Superior temporal gyrus (tissue), 1 donor: ENCODE results near the gene KRT36.

Experiments
- DNase-seq: peaks from one replicate; pipeline ENCODE4 v3.0.0-alpha.2; 2016; ENCODE audit errors: extremely low spot score

KRT36 gene

DNA sequence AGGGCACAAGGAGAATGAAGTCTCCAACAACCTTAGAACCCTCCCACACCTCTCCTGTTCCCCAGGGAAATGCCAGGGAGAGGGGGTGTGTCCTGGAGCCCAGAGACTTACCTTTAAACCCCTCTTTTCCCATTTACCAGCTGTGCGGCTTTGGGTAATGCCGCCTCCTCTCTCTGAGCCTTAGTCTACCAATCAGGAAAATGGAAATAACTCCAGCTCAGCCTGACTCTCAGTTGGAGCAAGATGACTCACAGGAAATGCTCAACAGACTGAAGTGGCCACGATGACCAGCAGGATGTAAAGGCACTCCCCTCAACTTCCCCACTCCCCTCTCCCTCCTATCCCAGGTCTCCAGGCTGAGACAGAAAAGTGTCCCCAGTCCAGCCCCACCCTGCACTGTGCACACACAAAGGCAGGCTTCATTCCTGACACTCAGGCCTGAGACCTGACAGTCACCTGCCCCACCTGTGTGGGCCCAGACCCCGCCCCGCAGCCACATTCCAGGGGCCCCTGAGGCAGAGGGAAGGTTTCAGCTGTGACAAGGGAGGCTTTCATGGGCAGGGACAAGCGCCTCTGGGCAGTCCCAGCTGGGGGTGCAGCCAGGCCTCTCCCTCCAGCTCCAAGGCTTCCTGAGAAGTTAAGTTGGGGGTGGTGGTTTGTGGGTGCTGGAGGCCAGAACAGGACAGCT is 32.0 kb upstream of the KRT36 start:
- no peak for DNase-seq

DNA sequence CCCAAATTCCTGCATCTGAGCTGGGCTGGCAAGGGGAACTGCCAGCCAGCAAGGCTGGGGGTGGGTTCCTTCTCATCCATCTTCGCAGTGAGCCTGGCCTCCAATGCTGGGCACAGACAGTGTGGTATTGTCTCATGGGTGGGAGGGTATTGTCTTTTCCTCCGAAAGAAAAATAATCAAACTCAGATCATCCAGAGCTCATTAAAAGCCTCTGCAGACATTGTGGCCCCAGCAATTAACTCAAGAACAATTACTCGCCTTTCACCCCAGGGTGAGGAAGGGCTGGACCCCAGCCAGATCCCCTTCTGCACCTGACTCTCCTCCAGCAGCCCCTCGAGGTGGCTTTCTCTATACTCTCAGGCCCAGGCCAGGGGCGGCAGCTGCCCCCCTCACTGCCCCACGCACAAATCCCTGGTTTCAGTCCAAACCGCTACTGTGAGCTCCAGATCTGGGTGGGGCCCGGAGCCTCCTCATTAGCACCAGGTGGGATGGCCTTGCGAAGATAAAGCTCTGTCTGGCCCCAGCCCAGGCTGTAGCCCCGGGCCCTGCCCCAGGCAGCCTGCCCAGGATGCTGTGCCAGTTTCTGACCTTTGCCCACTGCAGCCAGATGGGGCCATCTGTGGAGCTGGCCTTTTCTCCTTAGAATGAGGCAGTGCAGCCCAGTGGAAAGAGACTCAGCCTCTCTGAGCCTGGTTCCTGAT is 31.3 kb upstream of the KRT36 start:
- no peak for DNase-seq

DNA sequence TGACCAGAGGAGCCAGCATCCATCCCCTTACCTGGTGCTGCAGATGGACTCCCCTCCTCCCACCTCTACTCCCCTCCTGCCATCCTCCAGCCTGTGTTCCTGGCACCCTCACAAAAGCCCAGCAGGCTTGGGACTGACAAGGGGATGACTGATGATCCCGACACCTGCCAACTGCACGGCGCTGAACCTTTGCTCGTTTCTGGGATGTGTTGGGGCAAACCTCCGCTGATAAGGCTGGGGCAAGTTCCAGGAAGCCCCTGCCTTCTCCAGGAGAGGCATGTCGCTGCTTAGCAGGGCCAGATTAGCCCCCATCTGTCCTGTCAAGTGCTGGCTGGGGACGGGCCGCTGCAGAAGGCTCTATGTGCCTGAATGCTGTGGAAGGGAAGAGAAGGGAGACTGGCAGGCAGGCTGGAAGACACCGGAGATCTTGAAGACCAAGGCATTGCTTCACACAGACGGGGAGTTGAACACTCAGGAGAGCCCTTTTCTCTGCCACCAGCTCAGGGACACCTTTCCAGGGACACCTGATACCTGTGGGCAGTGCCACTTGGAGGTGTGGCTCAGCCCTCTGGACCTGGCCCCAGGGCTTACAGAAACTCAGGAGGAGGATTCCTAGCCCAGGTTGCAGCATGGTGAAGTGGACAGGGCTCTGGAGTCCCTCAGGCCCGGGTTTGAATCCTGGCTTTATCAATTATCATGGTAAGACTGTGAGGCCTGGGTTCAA is 30.0 kb upstream of the KRT36 start:
- no peak for DNase-seq

DNA sequence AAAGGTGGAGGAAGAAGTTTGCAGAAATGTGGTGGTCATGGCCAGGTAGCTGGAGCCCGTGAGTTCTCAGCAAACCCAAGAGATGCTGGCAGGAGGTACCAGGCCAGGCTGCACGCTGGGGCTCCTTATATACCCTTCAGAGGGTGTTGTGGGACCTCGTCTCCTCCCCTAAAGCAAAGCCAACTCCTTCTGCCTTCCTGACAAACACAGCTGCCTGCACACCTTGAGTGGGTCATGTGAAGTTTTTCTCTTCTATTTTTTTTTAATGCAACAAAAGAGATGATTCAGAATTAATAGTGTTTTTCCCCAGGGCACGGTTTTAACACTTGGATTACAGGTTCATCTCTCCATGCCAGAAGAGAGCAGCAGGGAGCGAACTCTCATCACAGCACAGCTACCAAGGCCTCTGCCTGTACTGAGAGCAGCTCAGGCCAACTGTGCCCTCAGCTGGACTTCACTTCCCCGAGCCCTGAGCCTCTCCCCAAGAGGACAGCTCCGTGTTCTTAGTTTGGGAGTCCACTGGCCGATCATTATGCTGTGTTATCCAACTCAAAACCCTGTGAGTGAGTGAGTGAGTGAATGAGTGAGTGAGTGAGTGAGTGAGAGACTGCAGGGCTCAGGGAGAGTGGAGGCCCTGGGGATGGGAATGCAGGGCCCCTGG is 29.2 kb upstream of the KRT36 start, which contains the start of gene KRT15:
Gene KRT15 (minus strand): TSS at position 102 of the 661 bp plus-strand sequence. CDS start 63 bp downstream, at position 39.
- DNase-seq: no peak

DNA sequence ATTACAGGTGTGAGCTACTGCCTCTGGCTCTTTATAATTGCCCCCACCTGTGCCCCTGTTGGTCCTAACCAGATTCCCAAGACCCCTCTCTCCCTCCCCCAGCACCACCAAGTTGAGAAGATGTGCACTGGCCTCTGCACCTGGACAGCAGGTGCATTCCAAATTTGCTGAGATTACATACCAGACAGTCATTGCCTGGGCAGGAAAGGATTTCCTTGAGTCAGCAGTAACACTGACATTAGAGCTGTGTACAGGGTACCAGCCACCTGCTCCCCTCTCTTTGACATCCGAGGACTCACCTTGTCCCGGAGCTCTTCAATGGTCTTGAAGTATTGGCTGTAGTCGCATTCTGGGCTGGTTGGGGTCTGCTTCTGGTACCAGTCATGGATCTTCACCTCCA is 28.3 kb upstream of the KRT36 start:
- no peak for DNase-seq

DNA sequence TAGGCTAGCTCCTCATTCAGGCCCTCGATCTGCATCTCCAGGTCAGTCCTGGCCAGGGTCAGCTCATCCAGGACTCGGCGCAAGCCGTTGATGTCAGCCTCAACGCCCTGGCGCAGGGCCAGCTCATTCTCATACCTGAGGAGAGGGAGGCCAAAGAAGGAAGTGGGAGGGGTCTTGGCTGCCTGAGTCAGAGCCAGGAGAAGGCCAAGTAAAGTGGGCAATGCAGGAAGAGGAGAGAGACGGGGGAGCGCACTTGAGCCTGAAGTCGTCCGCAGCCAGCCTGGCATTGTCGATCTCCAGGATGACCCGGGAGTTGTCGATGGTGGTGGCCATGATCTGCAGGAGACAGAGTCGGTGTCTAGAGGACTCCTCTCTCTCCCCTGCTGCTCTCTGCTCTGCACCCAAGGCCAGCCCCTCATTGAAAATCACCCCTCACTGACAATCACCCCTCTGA is 27.1 kb upstream of the KRT36 start:
- DNase-seq: no peak

DNA sequence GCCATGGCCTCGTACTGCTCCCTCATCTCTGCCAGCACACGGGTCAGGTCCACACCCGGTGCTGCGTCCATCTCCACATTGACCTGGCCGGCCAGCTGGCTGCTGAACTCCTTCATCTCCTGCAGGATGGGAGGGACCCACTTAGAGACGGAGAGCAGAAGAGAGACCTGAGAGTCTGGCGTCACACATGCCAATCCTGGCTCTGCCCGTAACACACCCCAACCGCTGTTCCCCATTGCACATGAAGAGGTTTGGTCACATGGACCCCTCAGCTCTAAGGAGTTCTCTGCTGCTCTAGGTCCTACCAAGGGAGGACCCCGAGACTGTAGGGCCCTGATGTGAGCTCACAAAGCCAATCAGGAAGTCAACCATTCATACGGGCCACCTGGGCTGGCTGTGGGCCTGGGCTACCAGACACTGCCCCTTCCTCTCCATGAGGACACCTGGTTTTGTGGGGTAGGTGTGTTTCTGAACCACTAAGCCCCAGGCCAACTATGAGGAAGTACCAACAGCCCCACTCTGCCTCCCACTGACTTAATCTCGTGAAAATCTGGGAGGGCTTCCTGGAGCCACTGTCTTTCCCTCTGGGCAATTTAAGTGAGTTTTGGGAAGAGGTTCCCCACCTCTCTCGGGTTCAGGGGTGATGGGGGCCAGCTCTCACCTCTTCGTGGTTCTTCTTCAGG is 26.6 kb upstream of the KRT36 start:
- DNase-seq: no peak

DNA sequence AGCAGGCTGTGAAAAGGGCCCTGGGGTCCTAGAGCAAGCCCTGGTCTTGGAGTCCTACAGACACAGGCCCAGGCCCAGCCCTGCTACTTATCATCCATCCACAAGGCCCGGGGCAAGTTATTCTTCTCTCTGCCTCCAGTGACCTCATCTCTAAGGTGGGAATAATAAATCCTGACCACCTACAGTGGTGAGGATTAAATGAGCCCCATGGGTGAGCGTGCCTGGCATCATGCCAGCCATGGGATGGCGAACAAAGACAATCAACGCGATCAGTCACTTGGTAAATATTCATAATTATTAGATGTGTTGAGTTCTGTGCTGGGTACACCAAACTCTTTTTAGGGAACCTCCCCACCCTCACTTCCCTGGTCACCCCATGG is 23.4 kb upstream of the KRT36 start:
- DNase-seq: no peak

DNA sequence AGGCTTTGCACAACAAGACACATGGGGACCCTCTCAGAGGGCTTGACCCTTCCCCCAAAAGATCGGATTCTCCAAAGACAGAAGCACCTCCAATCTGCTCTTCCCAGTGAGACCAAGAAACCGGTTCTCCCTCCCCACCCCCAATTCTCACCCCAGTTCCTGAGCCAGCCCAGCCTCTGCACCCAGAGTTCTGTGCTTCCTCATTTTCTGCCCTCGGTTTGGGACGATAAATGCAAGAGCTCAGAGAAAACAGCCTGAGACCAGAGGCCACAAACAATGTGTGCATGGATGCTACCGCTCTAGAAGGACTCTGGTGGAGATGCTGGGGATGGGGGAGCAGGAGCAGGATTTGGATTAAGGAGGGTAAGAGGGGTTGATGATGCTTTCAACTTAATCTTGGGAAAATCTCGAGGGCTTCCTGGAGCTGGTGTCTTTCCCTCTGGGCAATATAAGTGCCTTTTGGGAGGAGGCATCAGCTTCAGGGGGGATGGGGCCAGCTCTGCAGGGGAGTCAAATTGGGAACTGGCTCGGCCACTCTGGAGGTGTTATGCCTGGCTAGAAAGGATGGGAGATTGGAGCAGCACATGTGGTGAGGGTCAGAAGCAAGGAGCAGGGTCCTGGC is 22.9 kb upstream of the KRT36 start:
- DNase-seq: no peak

DNA sequence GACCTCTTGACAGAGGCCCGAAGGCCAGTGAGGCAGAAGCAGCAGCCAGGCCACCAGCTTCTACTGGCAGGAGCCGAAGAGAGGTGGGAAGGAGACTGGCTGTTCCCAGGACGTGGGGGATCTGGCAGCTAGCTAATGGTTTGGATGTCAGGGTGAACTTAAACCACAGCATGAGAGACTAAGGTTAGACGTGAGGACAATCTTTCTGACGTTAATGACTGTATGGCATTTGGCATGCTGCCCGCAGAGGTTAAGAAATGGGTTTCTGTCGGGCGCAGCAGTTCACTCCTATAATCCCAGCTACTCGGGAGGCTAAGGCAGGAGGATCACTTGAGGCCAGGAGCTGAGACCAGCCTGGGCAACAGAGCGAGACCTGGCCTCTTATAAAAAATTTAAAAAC is 22.0 kb upstream of the KRT36 start:
- DNase-seq: no peak

DNA sequence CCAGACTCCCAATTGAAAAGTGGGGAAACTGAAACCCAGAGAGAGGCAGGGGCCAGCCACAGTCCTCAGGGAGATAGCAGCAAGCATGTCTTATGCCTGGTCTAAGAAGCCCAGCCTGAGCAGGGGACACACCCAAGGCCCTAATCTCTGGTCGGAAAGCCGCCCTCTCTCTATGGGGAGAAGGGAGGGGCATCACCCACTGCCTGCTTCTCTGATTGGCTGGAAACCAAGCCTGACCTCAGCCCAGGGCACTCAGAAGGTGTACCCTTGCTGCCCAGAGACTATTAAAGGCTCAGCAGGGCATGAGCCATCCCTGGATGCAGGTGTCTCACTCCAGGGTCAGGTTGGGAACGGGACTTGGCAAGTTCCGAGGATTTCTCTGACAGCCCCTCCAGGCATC is 21.4 kb upstream of the KRT36 start:
- DNase-seq: no peak

DNA sequence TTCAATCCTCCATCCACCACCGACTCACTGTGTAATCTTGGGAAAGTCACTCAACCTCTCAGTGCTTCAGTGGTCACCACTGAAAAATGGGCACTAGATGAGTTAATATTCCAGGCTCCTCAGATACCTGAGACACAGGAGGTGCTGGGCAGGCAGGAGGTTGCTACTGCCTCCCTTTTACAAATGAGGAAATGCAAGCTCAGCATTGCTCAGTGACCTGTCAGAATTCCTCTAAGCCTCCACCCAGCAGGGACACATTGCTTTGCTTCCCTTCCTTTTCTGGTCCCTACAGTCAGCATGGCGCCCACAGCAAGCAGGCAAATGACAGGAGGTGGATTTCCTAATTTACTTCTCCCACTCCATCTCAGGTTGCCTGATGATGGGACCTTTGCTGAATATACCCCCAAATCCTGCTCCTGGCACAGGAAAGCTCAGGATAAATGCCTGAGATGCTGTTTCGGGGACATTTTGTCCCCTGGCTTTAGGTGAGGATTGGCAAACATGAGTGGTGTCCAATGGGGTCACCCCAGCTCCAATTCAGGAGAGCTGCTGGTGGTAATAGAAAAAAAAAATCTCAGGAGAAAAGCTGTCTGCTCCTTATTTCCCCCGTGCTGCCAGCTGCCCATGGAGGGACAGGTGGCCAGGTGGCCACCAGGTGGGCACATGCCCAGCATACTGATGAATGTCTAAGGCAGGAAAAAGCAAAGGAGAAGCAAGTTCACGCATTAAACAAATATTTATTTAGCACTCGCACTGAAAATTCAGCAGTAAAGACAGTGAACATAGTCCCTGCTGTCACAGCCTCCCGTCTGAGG is 20.7 kb upstream of the KRT36 start:
- no peak for DNase-seq

DNA sequence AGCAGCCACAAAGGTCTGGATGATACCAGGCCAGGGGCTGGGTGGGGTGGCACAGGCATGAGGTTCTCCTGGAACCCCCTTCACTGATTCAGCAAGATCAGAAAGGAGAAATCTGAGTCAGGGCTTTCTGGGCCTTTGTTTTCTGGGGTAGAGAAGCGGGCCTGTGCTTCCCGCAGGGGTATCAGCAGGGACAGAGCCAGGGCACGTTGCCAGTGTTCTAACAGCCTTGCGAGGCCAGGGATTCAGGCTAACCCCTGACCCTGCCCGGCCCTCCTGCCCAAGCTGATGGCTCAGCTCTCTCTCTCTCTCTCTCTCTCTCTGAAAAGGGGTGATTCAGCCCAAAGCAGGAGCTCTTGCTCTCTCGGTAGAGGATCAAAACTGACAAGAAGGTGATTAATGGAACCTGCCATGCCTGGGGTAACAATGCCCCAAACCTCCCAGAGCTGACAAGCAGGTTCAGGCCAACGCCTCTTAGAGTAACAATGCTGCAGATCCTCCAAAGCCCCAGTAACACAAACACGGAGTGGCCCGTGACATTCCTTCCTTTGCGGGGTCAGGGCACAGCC is 17.7 kb upstream of the KRT36 start:
- no peak for DNase-seq

DNA sequence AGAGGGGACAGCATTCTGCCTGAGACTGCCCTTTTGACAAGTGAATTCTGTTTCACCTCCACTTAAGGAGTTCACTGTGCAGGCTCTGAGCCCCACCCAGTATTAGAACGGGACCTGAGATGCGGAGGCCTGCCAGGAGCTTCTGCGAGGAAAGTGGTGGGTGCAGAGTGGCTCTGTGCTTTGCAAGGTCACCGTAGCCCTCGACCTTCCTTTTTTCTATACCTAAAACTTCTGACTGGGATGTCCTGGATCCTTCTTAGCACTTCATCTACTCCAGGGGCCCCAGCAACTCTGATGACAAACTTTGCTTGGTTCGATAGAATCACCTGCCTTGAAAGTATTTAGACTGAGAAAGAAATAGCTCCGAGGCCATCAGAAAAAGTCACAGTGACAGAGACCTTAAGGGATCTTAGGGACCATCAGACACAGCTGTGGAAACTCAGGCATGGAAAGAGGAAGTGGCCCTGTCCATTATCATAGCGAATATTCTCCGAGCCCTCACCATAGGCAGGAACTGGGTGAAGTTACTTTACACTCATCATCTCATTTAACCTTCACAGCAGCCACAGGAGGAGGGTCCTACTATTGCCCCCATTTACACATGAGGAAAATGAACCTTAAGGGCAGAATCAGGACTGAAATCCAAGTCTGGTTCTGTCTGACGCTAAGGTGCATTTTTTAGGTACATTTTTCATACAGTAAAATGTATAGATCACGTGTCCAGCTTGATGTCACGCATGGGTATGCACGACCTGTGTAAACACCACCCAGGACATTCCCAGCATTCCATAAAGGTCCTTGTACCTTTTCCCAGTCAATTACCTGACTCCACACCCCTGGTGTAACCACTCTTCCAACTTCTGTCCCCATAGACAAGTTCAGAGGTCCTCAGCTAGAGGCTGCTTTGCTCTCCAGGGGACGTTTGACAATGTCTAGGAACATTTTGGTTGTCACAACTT is 16.4 kb upstream of the KRT36 start:
- no peak for DNase-seq

DNA sequence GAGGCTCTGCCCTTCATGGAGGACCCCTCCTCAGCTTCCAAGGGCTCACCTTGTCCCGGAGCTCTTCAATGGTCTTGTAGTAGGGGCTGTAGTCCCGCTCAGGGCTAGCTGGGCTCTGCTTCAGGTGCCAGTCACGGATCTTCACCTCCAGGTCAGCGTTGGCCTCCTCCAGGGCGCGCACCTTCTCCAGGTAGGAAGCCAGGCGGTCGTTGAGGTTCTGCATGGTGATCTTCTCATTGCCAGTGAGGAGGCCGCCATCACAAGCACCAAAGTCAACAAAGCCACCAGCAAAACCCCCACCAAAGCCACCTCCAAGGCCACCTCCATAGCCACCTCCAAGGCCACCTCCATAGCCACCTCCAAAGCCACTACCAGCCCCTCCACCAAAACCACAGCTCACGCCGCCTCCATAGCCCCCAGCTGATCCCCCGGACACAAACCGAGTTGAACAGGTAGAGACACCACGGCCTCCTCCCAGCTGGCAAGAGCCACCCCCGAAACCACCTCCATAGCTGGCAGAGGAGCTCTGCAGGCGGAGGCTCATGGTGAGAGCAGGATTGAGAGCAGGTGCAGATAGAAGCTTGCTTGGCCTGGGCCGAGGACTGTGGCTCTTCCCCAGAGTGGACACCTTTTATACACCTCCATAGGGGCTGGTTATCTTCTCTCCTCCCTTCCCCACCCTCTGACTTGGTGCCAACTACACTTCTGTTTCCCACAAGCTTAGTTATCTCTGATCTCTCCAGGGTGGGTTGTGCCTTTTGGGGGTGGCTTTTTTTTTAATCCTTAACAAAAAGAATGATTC is 15.5 kb upstream of the KRT36 start, which contains the start of gene KRT13:
Gene KRT13 (minus strand): TSS at position 606 of the 802 bp plus-strand sequence. CDS start 62 bp downstream, at position 544.
- DNase-seq: no peak

DNA sequence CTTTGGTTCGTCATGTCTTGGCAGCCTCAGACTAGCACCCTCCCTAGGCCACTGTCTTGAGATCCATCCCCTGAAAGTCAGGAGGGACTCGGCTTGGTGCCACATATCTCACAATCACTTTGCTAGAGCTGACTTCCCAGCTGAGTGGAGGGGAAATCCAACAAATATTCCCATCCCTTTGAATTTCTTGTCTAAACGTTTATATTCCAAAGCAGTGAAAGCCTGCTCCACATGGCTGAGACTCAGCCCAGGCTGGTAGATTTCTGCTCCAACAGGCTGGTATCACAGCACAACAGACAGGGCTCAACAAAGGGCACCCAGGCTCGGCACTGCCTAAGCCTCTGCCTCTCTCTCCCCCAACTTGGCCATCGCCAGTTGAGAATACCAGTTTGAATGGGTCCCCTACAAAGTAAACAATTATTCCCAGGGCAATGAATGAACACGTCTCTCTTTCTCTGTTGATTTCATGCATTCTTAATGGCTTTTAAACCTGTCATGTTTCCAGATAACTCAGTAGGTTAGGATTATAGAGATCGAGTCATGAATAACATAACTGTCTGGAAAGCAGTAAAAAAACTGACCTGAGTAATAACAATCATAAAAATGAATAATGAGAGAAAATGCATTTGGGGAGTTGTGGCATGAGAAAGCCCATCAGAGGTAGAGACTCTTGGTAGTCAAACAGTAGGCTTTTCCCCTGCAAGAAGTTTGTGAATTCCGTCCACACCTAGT is 14.7 kb upstream of the KRT36 start:
- no peak for DNase-seq

DNA sequence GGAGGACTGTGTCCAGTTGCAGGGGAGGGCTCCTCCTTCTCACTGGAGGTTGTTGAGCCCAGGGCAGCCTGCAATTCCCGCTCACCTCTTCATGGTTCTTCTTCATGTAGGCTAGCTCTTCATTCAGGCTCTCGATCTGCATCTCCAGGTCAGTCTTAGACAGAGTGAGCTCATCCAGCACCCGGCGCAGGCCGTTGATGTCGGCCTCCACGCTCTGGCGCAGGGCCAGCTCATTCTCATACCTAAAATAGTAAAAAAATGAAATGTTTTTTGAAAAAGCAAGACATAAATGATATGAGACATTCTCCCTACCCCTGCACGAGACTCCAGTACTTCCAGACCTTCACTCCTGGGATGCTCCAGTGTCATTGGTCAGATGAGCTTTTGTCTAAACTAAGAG is 13.5 kb upstream of the KRT36 start:
- no peak for DNase-seq
